A549 (cell line): Measurements from ENCODE around the gene WDR35. TPM values are rescaled to one million over a fixed set of nuclear protein-coding genes. Genes with fewer than 3 reads are reported as not detected.

Experiments
- ATAC-seq, 2 experiments: fragments of 200-7000 bp in 1 of 2; fragments of >200 bp in 1 of 2; cut with Nextera tagmentation in 1 of 2; cut with Tn5 transposase in 1 of 2; 3 replicates each; pipeline versions ENCODE4 v1.8.0 to v1.9.1; 2018 to 2020; ENCODE audit warnings: mild to moderate bottlenecking in 1 of 2, moderate library complexity in 1 of 2
- CTCF ChIA-PET: fragments of 300-600 bp; sonication (Branson Sonifier 250); formaldehyde crosslinking; extraction: SDS; loops from one replicate; lab custom pipeline; 2021; ENCODE audit warnings: antibody characterized with exemption, inconsistent platforms; lab: Yijun Ruan, JAX
- POLR2A ChIA-PET: fragments of 350-600 bp; formaldehyde crosslinking; extraction: SDS; loops from one replicate; lab custom pipeline; 2021; ENCODE audit warnings: antibody characterized with exemption, inconsistent platforms; lab: Yijun Ruan, JAX
- DNase-seq, 2 experiments: peaks; one replicate each; pipeline versions ENCODE4 v3.0.0 to v3.0.0-alpha.2; 2011 to 2016; ENCODE audit warnings: low read depth in 1 of 2, low spot score in 1 of 2
- FAIRE-seq: peaks from 2 replicates; lab custom pipeline; 2011; peaks lifted over from hg19 to GRCh38; lab: Jason Lieb, UNC
- H3K27ac ChIP-seq, 2 experiments: fragments of >200 bp; sonication (Bioruptor Twin); formaldehyde crosslinking; 3 replicates each; pipeline ENCODE4 v1.5.1; 2016 to 2017
- H3K4me1 ChIP-seq: fragments of >200 bp; sonication (Bioruptor Twin); formaldehyde crosslinking; 3 replicates; pipeline ENCODE4 v1.6.1; 2016
- H3K4me2 ChIP-seq: fragments of >200 bp; sonication (Bioruptor Twin); formaldehyde crosslinking; 3 replicates; pipeline ENCODE4 v1.6.1; 2016
- H3K4me3 ChIP-seq: fragments of >200 bp; sonication (Bioruptor Twin); formaldehyde crosslinking; 3 replicates; pipeline ENCODE4 v1.5.1; 2016
- H3K9me3 ChIP-seq: fragments of >200 bp; sonication (Bioruptor Twin); formaldehyde crosslinking; 3 replicates; pipeline ENCODE4 v1.6.1; 2016
- BHLHE40 ChIP-seq: IDR thresholded peaks from 2 replicates; pipeline ENCODE4 v1.6.1; 2012; ENCODE audit warnings: low read depth, low read length, inconsistent platforms
- CBX2 ChIP-seq: fragments of 200-600 bp; sonication (generic); IDR thresholded peaks from 2 replicates; pipeline ENCODE4 v1.6.1; 2016; ENCODE audit warnings: low read depth, mild to moderate bottlenecking, borderline replicate concordance
- CBX8 ChIP-seq: fragments of 200-600 bp; sonication (generic); IDR thresholded peaks from 2 replicates; pipeline ENCODE4 v1.6.1; 2016
- CEBPB ChIP-seq, 2 experiments: fragments of >200 bp in 1 of 2; sonication (Bioruptor Twin) in 1 of 2; formaldehyde crosslinking in 1 of 2; IDR thresholded peaks; 2 replicates each; pipeline ENCODE4 v1.6.1; 2012 to 2016
- CHD4 ChIP-seq: fragments of 200-600 bp; sonication (generic); IDR thresholded peaks from 2 replicates; pipeline ENCODE4 v1.6.1; 2016; ENCODE audit warnings: antibody characterized with exemption, mild to moderate bottlenecking, borderline replicate concordance
- EHMT2 ChIP-seq: fragments of 200-600 bp; sonication (generic); IDR thresholded peaks from 2 replicates; pipeline ENCODE4 v1.6.1; 2016; ENCODE audit warnings: antibody characterized with exemption, low read depth, mild to moderate bottlenecking, moderate library complexity
- EP300 ChIP-seq, 2 experiments: fragments of >200 bp; sonication (Bioruptor Twin); formaldehyde crosslinking; IDR thresholded peaks; 2 replicates in 1 of 2; 3 replicates in 1 of 2; pipeline ENCODE4 v1.6.1; 2016 to 2017
- FOSL2 ChIP-seq, 2 experiments: fragments of 450-650 bp in 1 of 2; fragments of >200 bp in 1 of 2; sonication (Bioruptor Twin) in 1 of 2; formaldehyde crosslinking; IDR thresholded peaks; 2 replicates each; pipeline versions ENCODE4 v1.5.0 to v1.6.1; 2016 to 2020; ENCODE audit warnings: mild to moderate bottlenecking in 1 of 2, moderate library complexity in 1 of 2
- GATA3 ChIP-seq: IDR thresholded peaks from 2 replicates; pipeline ENCODE4 v1.6.1; 2012; ENCODE audit warnings: borderline replicate concordance
- HEYL ChIP-seq: fragments of 250-450 bp; sonication (Bioruptor Pico); IDR thresholded peaks from 2 replicates; pipeline ENCODE4 v1.8.0; 2021; ENCODE audit warnings: mild to moderate bottlenecking, moderate library complexity
- HOXA7 ChIP-seq: fragments of 250-450 bp; sonication (Bioruptor Pico); IDR thresholded peaks from 2 replicates; pipeline ENCODE4 v1.5.0; 2020; ENCODE audit warnings: mild to moderate bottlenecking, moderate library complexity
- HOXB13 ChIP-seq: fragments of 250-450 bp; sonication (Bioruptor Pico); IDR thresholded peaks from 2 replicates; pipeline ENCODE4 v1.5.0; 2020; ENCODE audit warnings: low read depth, mild to moderate bottlenecking, moderate library complexity
- KDM1A ChIP-seq: fragments of 200-600 bp; sonication (generic); IDR thresholded peaks from 2 replicates; pipeline ENCODE4 v1.6.1; 2016; ENCODE audit warnings: low read depth, mild to moderate bottlenecking
- MAFK ChIP-seq: fragments of 450-650 bp; IDR thresholded peaks from 2 replicates; pipeline ENCODE4 v1.6.1; 2014; ENCODE audit not compliant: partially characterized antibody
- MYC ChIP-seq: IDR thresholded peaks from 2 replicates; pipeline ENCODE4 v1.6.1; 2012; ENCODE audit warnings: mild to moderate bottlenecking, inconsistent platforms, low read length, improper control_type of control experiment, borderline replicate concordance
- NPAS2 ChIP-seq: fragments of 250-450 bp; sonication (Bioruptor Pico); IDR thresholded peaks from 2 replicates; pipeline ENCODE4 v1.8.0; 2022; ENCODE audit warnings: mild to moderate bottlenecking, moderate library complexity, borderline replicate concordance
- NR3C1 ChIP-seq: fragments of >200 bp; sonication (Bioruptor Twin); formaldehyde crosslinking; IDR thresholded peaks from 3 replicates; pipeline ENCODE4 v1.6.1; 2017
- POLR2AphosphoS2 ChIP-seq: conservative IDR thresholded peaks from 2 replicates; pipeline ENCODE4 v1.6.1; 2012; ENCODE audit warnings: low read length, improper control_type of control experiment, inconsistent platforms
- RARB ChIP-seq: fragments of 250-450 bp; sonication (Bioruptor Pico); IDR thresholded peaks from 2 replicates; pipeline ENCODE4 v1.8.0; 2021; ENCODE audit warnings: mild to moderate bottlenecking, moderate library complexity
- SMC3 ChIP-seq: fragments of >200 bp; sonication (Bioruptor Twin); formaldehyde crosslinking; IDR thresholded peaks from 3 replicates; pipeline ENCODE4 v1.6.1; 2018; ENCODE audit warnings: inconsistent platforms
- SREBF2 ChIP-seq: fragments of 450-650 bp; IDR thresholded peaks from 2 replicates; pipeline ENCODE4 v1.6.1; 2014; ENCODE audit warnings: mild to moderate bottlenecking, moderate library complexity
- TFCP2L1 ChIP-seq: fragments of 250-450 bp; sonication (Bioruptor Pico); IDR thresholded peaks from 2 replicates; pipeline ENCODE4 v1.5.0; 2021; ENCODE audit warnings: mild to moderate bottlenecking
- TP53 ChIP-seq: fragments of 250-450 bp; sonication (Bioruptor Pico); IDR thresholded peaks from 2 replicates; pipeline ENCODE4 v1.5.0; 2021; ENCODE audit warnings: mild to moderate bottlenecking, moderate library complexity
- ZFP36 ChIP-seq: fragments of 450-650 bp; IDR thresholded peaks from 2 replicates; pipeline ENCODE4 v1.6.1; 2014; ENCODE audit warnings: borderline replicate concordance; ENCODE audit not compliant: partially characterized antibody
- WGBS: methylation state at CpG from one replicate; pipeline ENCODE4 v1.1.6; 2017; ENCODE audit errors: missing lambda C conversion rate; 5-methylcytosine and 5-hydroxymethylcytosine counted together
- polyA plus RNA-seq, 4 experiments: library from polyadenylated mRNA; depleted of rRNA in 3 of 4; stranded (reverse); fragments of >200 nt; fragmentation: RNase III in 1 of 4; extraction: RNeasy Plus Mini Kit Qiagen cat#74134 plus additional on column Dnase treatment in 1 of 4; gene quantifications; 2 replicates in 3 of 4; 3 replicates in 1 of 4; pipeline ENCODE4 v1.2.3, GENCODE V29; 2011 to 2017
- TF ChIP-seq, protein P1 (sequence below): fragments of >200 bp; sonication (Bioruptor Twin); formaldehyde crosslinking; IDR thresholded peaks from 3 replicates; pipeline ENCODE4 v1.5.1; 2016
- TF ChIP-seq, protein P2 (sequence below): fragments of 450-650 bp; IDR thresholded peaks from 2 replicates; pipeline ENCODE4 v1.6.1; 2014; ENCODE audit warnings: antibody characterized with exemption
- TF ChIP-seq, protein P3 (sequence below): IDR thresholded peaks from 2 replicates; pipeline ENCODE4 v1.6.1; 2012

Gene WDR35
- polyA plus RNA-seq, 2 of the 4 experiments (the other 2 are of a cell fraction) = 12.1 to 28.5 TPM

DNA sequence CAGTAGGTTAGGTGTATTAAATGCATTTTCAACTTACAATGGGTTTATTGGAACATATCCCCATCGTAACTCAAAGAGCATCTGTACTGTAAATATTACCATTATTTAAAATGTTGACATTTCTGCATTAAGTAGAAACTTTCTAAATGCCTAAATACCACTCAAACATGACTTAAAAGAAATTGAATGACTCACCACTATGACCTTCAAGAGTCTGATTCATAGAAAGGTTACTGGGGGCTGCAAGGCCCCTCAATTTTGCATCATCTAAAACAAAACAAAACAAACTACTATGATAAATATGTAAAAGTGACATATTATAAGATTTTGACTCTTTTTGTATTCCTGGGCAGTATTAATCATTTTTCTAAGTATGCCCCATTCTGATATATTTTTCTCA is 7.6 kb downstream of the WDR35 start:
- FAIRE-seq = no peak
- TF ChIP-seq NPAS2 (CRISPR knock-in tag) = no peak
- TF ChIP-seq SREBF2 = no peak
- TF ChIP-seq, protein P1, sequence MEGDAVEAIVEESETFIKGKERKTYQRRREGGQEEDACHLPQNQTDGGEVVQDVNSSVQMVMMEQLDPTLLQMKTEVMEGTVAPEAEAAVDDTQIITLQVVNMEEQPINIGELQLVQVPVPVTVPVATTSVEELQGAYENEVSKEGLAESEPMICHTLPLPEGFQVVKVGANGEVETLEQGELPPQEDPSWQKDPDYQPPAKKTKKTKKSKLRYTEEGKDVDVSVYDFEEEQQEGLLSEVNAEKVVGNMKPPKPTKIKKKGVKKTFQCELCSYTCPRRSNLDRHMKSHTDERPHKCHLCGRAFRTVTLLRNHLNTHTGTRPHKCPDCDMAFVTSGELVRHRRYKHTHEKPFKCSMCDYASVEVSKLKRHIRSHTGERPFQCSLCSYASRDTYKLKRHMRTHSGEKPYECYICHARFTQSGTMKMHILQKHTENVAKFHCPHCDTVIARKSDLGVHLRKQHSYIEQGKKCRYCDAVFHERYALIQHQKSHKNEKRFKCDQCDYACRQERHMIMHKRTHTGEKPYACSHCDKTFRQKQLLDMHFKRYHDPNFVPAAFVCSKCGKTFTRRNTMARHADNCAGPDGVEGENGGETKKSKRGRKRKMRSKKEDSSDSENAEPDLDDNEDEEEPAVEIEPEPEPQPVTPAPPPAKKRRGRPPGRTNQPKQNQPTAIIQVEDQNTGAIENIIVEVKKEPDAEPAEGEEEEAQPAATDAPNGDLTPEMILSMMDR = no peak
- TF ChIP-seq, protein P2, sequence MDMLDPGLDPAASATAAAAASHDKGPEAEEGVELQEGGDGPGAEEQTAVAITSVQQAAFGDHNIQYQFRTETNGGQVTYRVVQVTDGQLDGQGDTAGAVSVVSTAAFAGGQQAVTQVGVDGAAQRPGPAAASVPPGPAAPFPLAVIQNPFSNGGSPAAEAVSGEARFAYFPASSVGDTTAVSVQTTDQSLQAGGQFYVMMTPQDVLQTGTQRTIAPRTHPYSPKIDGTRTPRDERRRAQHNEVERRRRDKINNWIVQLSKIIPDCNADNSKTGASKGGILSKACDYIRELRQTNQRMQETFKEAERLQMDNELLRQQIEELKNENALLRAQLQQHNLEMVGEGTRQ = no peak
- no peak for TF ChIP-seq FOSL2 (IDR thresholded peaks at IDR 0.05)
- peak; percentile 64 for TF ChIP-seq FOSL2 (CRISPR knock-in tag; IDR thresholded peaks at IDR 0.05)
- peak overlapping the region; percentile 4; the same call in 2 of the 3 replicates for H3K4me2 ChIP-seq
- no peak for DNase-seq
- H3K27ac ChIP-seq = no peak overlapping the region
- no peak overlapping the region for H3K4me3 ChIP-seq
- no peak for ATAC-seq
- no peaks in the 10 kb centered on the region for H3K9me3 ChIP-seq
- peaks cover 13% of the 10 kb centered on the region for H3K4me1 ChIP-seq
- POLR2A ChIA-PET = interaction anchor here (1.3 kb wide), 1 partner anchor 8 kb away, joined by 5 read pairs; the partner anchor contains the start of gene WDR35
- CTCF ChIA-PET = interaction anchor here (0.9 to 2.0 kb wide), 4 partner anchors 26 to 122 kb away, joined by 3 to 6 read pairs (median 3); no protein-coding TSS in a partner anchor
- WGBS = 61% methylated on average over 1 of the region's 1 CpG

DNA sequence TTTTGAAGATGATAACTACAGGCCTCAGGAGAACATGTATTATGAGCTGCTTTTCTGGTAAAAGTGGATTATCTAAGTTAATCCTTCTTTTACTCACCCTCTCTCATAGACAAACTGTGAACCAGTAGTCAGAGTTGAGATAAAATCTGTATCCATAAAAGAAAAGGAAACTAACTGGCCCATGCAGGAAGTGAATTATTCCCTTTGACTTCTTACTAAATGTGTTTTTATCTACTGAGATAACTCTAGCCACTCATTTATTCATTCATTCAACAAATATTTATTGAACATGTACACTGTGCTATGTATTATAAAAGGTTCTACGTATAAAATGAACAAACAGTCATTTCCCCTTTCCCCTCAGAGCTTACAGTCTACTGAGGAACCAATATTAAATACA is 10.0 kb downstream of the WDR35 start:
- ATAC-seq = no peak
- peaks cover 13% of the 10 kb centered on the region for H3K4me1 ChIP-seq
- H3K4me2 ChIP-seq = no peak overlapping the region
- CTCF ChIA-PET = interaction anchor here (1.2 to 1.6 kb wide), 2 partner anchors 9 to 36 kb away, joined by 3 read pairs; no protein-coding TSS in a partner anchor
- no peak overlapping the region for H3K27ac ChIP-seq
- no peak for DNase-seq
- WGBS = 88% methylated on average over 1 of the region's 1 CpG
- H3K9me3 ChIP-seq = no peaks in the 10 kb centered on the region
- H3K4me3 ChIP-seq = no peak overlapping the region
- TF ChIP-seq HEYL (CRISPR knock-in tag) = no peak
- TF ChIP-seq ZFP36 = no peak
- no peak for TF ChIP-seq CBX2
- no peak for TF ChIP-seq CHD4
- TF ChIP-seq KDM1A = no peak
- no peak for TF ChIP-seq HOXB13 (CRISPR knock-in tag)
- TF ChIP-seq EHMT2 = no peak
- no peak for TF ChIP-seq POLR2AphosphoS2
- TF ChIP-seq GATA3 = no peak
- no peak for TF ChIP-seq MYC
- no peak for TF ChIP-seq SREBF2
- TF ChIP-seq RARB (CRISPR knock-in tag) = no peak
- TF ChIP-seq, protein P2 = no peak
- TF ChIP-seq MAFK = no peak
- no peak for TF ChIP-seq HOXA7
- POLR2A ChIA-PET = no interaction called here
- FAIRE-seq = no peak

DNA sequence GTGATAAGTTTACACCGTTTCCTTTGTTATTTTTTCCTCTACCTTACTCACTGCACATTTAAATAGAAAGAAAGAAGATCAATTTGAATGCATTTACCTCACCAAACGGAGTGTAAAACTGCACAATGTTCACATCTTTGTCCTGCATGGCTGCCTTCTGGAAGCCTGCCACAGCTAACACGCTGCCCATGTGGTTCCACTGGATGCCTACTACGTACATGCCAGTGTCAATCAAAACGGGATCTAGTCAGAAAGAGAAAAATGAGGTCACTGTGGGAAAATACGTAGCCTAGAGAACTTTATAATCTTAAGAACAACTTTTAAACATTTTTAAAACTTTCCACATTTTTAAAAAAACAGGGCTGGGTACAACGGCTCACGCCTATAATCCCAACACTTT is 16.4 kb downstream of the WDR35 start:
- H3K4me3 ChIP-seq = no peak overlapping the region
- WGBS = 90% methylated on average over 8 of the region's 8 CpGs
- H3K9me3 ChIP-seq = no peaks in the 10 kb centered on the region
- no peak for TF ChIP-seq NR3C1
- TF ChIP-seq, protein P2 = no peak
- no peak for TF ChIP-seq RARB (CRISPR knock-in tag)
- no peak for TF ChIP-seq TFCP2L1
- TF ChIP-seq CEBPB (IDR thresholded peaks at IDR 0.05) = no peak
- TF ChIP-seq HOXB13 (CRISPR knock-in tag) = no peak
- TF ChIP-seq TP53 (CRISPR knock-in tag) = no peak
- no peak for TF ChIP-seq EP300 (IDR thresholded peaks at IDR 0.05)
- TF ChIP-seq, protein P3, sequence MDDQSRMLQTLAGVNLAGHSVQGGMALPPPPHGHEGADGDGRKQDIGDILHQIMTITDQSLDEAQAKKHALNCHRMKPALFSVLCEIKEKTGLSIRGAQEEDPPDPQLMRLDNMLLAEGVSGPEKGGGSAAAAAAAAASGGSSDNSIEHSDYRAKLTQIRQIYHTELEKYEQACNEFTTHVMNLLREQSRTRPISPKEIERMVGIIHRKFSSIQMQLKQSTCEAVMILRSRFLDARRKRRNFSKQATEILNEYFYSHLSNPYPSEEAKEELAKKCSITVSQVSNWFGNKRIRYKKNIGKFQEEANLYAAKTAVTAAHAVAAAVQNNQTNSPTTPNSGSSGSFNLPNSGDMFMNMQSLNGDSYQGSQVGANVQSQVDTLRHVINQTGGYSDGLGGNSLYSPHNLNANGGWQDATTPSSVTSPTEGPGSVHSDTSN = no peak
- no peak for TF ChIP-seq CBX8
- TF ChIP-seq BHLHE40 = no peak
- no peak for TF ChIP-seq SMC3
- no peak overlapping the region for H3K4me2 ChIP-seq
- H3K27ac ChIP-seq = no peak overlapping the region
- ChIA-PET CTCF (interaction anchor here (1.0 to 1.5 kb wide), 3 partner anchors 15 to 120 kb away, joined by 3 to 4 read pairs (median 4); no protein-coding TSS in a partner anchor), POLR2A (no interaction called here)
- DNase-seq (no peak), FAIRE-seq (no peak), ATAC-seq (no peak)
- no peaks in the 10 kb centered on the region for H3K4me1 ChIP-seq
